Endothelial cell of umbilical vein (primary cell): ENCODE measurements around the gene B3GALT6. TPM values are rescaled to one million over a fixed set of nuclear protein-coding genes. Genes with fewer than 3 reads are reported as not detected.

ENCODE experiments used
- BruUV-seq: library from RNA; stranded (reverse); fragments of 400-500 nt; replicated peaks from 2 replicates; lab custom pipeline; 2021; lab: Mats Ljungman, UMichigan
- CTCF ChIA-PET: fragments of 300-600, 350-600 bp; sonication (Branson Sonifier 250); formaldehyde crosslinking; loops from one replicate; lab custom pipeline; 2021; ENCODE audit warnings: antibody characterized with exemption, inconsistent platforms; lab: Charles Lee
- POLR2A ChIA-PET: fragments of 300-600, 350-600 bp; sonication (Branson Sonifier 250); formaldehyde crosslinking; loops from one replicate; lab custom pipeline; 2021; ENCODE audit warnings: antibody characterized with exemption, inconsistent platforms; lab: Charles Lee
- DNase-seq: peaks from one replicate; pipeline ENCODE4 v3.0.0-alpha.2; 2011; ENCODE audit warnings: low read depth, low spot score
- FAIRE-seq: peaks from 2 replicates; lab custom pipeline; 2011; peaks lifted over from hg19 to GRCh38; lab: Jason Lieb, UNC
- H2AFZ ChIP-seq: 2 replicates; pipeline ENCODE4 v1.6.0; 2012; ENCODE audit warnings: low read depth, low read length, control low read depth, inconsistent platforms
- H3K27ac ChIP-seq: 2 replicates; pipeline ENCODE4 v1.5.1; 2011; ENCODE audit warnings: low read depth, mild to moderate bottlenecking, control low read depth, low read length, moderate library complexity; ENCODE audit not compliant: insufficient read depth
- H3K27me3 ChIP-seq, 2 experiments: 2 replicates each; pipeline versions ENCODE4 v1.6.0 to v1.6.1; 2011; ENCODE audit warnings: low read length in 2 of 2, mixed read lengths in 1 of 2; ENCODE audit not compliant: control insufficient read depth in 2 of 2, insufficient read depth in 2 of 2
- H3K36me3 ChIP-seq, 2 experiments: 2 replicates in 1 of 2; 3 replicates in 1 of 2; pipeline ENCODE4 v1.5.1; 2011; ENCODE audit warnings: low read length in 2 of 2, mild to moderate bottlenecking in 1 of 2, moderate library complexity in 1 of 2; ENCODE audit not compliant: control insufficient read depth in 2 of 2, insufficient read depth in 2 of 2; ENCODE audit errors: extremely low read depth in 1 of 2
- H3K4me1 ChIP-seq: 3 replicates; pipeline ENCODE4 v1.5.1; 2011; ENCODE audit warnings: mild to moderate bottlenecking, low read length; ENCODE audit not compliant: control insufficient read depth, insufficient read depth; ENCODE audit errors: extremely low read depth
- H3K4me2 ChIP-seq: 2 replicates; pipeline ENCODE4 v1.6.1; 2011; ENCODE audit warnings: low read length, control low read depth, mixed read lengths; ENCODE audit not compliant: insufficient read depth
- H3K4me3 ChIP-seq, 3 experiments: fragments of 200-600 bp in 1 of 3; sonication (generic), shearing (Covaris generic) in 1 of 3; replicated peaks in 1 of 3; 2 replicates each; pipeline ENCODE4 v1.5.1; 2011 to 2016; ENCODE audit warnings: control low read depth in 3 of 3, low read length in 3 of 3, mild to moderate bottlenecking in 2 of 3, inconsistent platforms in 1 of 3, low read depth in 1 of 3, moderate library complexity in 1 of 3; ENCODE audit not compliant: insufficient read depth in 1 of 3
- H3K79me2 ChIP-seq: 2 replicates; pipeline ENCODE4 v1.6.0; 2012; ENCODE audit warnings: low read length, inconsistent platforms; ENCODE audit not compliant: control insufficient read depth, insufficient read depth
- H3K9ac ChIP-seq: replicated peaks from 2 replicates; pipeline ENCODE3; 2011; ENCODE audit warnings: low read length, control low read depth; ENCODE audit not compliant: insufficient read depth; ENCODE audit errors: extremely low read depth
- H3K9me1 ChIP-seq: replicated peaks from 3 replicates; pipeline ENCODE4 v1.6.0; 2011; ENCODE audit warnings: mild to moderate bottlenecking, low read length; ENCODE audit not compliant: control insufficient read depth, insufficient read depth; ENCODE audit errors: extremely low read depth
- H3K9me3 ChIP-seq: replicated peaks from 2 replicates; pipeline ENCODE4 v1.5.1; 2012; ENCODE audit warnings: low read length, inconsistent platforms; ENCODE audit not compliant: control insufficient read depth, insufficient read depth
- H4K20me1 ChIP-seq: replicated peaks from 2 replicates; pipeline ENCODE3; 2011; ENCODE audit warnings: mild to moderate bottlenecking, low read length; ENCODE audit not compliant: control insufficient read depth, insufficient read depth; ENCODE audit errors: extremely low read depth
- CTCF ChIP-seq, 2 donors: IDR thresholded peaks; 1 replicate in 1 of 2; 2 replicates in 1 of 2; pipeline ENCODE4 v1.5.1; 2011; ENCODE audit warnings: low read length in 2 of 2, mild to moderate bottlenecking in 2 of 2, moderate library complexity in 2 of 2, control low read depth in 1 of 2, inconsistent platforms in 1 of 2, low read depth in 1 of 2; ENCODE audit not compliant: insufficient read depth in 1 of 2; ENCODE audit errors: extremely low read depth in 1 of 2
- EZH2 ChIP-seq: IDR thresholded peaks from 2 replicates; pipeline ENCODE4 v1.6.1; 2012; ENCODE audit warnings: borderline replicate concordance, low read depth, mild to moderate bottlenecking, moderate library complexity, low read length, inconsistent platforms; ENCODE audit not compliant: severe bottlenecking
- FOS ChIP-seq: IDR thresholded peaks from 2 replicates; pipeline ENCODE4 v1.6.1; 2011; ENCODE audit warnings: mild to moderate bottlenecking, low read length, moderate library complexity, borderline replicate concordance; ENCODE audit not compliant: insufficient read depth
- GATA2 ChIP-seq: IDR thresholded peaks from 2 replicates; pipeline ENCODE4 v1.7.0; 2011; ENCODE audit warnings: low read depth, mild to moderate bottlenecking, moderate library complexity, mixed read lengths, low read length; ENCODE audit not compliant: insufficient read length, insufficient read depth
- JUN ChIP-seq: IDR thresholded peaks from 2 replicates; pipeline ENCODE4 v1.6.1; 2011; ENCODE audit warnings: borderline replicate concordance, low read depth; ENCODE audit not compliant: insufficient read length, insufficient read depth
- MAX ChIP-seq: IDR thresholded peaks from 2 replicates; pipeline ENCODE4 v1.6.1; 2011; ENCODE audit not compliant: insufficient read depth, insufficient read length
- MYC ChIP-seq: IDR thresholded peaks from one replicate; pipeline ENCODE4 v1.6.1; 2011; ENCODE audit warnings: mild to moderate bottlenecking, low read depth, low read length
- POLR2A ChIP-seq: IDR thresholded peaks from 2 replicates; pipeline ENCODE4 v1.6.1; 2012; ENCODE audit warnings: low read depth, mild to moderate bottlenecking, control low read depth, low read length
- POLR2AphosphoS5 ChIP-seq: IDR thresholded peaks from 2 replicates; pipeline ENCODE4 v1.6.1; 2012; ENCODE audit warnings: low read depth, mild to moderate bottlenecking, control low read depth, low read length, moderate library complexity; ENCODE audit not compliant: insufficient read depth
- dilution Hi-C: fragments of 300-500 bp; cut with MboI; formaldehyde crosslinking; loops from one replicate; pipeline ENCODE4 v1.15.0; 2019; ENCODE audit warnings: low sequenced_read_pairs; ENCODE audit not compliant: extremely low pct_ligation_motif_present
- intact Hi-C: fragments of 100-400 bp; cut with micrococcal nuclease; formaldehyde crosslinking; loops from one replicate; pipeline ENCODE4 v1.10.0; 2022
- polyA plus RNA-seq, 4 experiments: library from polyadenylated mRNA; depleted of rRNA in 3 of 4; stranded (reverse) in 3 of 4; unstranded in 1 of 4; fragments of >200 nt; gene quantifications; 2 replicates each; pipeline versions ENCODE4 v1.2.1 to v1.2.3, GENCODE V29; 2011 to 2012; ENCODE audit warnings: missing spikeins in 1 of 4
- total RNA-seq: library from RNA; stranded (reverse); gene quantifications from 2 replicates; pipeline ENCODE4 v1.2.3, GENCODE V29; 2021

B3GALT6 gene
- total and polyA plus RNA-seq, 2 donors (not counting 3 experiments of a cell fraction or from before 2014, with no cell fraction given): 24.6 to 34.1 TPM

- H3K9me1 ChIP-seq: no peaks in the 10 kb centered on the region
- FAIRE-seq (no peak), DNase-seq (no peak)
- H3K4me3 ChIP-seq: no peak overlapping the region
- intact Hi-C loops (no loop called here), dilution Hi-C loops (no loop called here)
- BruUV-seq: no TSS peak
- peaks cover 64% of the 10 kb centered on the region for H3K79me2 ChIP-seq
- H3K9me3 ChIP-seq: no peaks in the 10 kb centered on the region
- no peaks in the 10 kb centered on the region for H3K27me3 ChIP-seq
- CTCF ChIA-PET: no interaction called here
- H3K27ac ChIP-seq: no peak overlapping the region
- H3K4me1 ChIP-seq: peaks cover 6% of the 10 kb centered on the region
- POLR2A ChIA-PET: no interaction called here
- no peaks in the 10 kb centered on the region for H4K20me1 ChIP-seq
- H2AFZ ChIP-seq: no peak overlapping the region
- TF ChIP-seq GATA2 (no peak), CTCF (IDR thresholded peaks at IDR 0.05; ENCODE audit: extremely low read depth in 1 of 2, insufficient read depth in 1 of 2, low read depth in 1 of 2, low read length in 2 of 2) (no peak), EZH2 (no peak), FOS (no peak), MAX (no peak), POLR2AphosphoS5 (no peak), POLR2A (no peak), MYC (no peak), JUN (no peak)
- H3K4me2 ChIP-seq: no peak overlapping the region
- H3K9ac ChIP-seq: no peak overlapping the region
- H3K36me3 ChIP-seq: peaks cover 6 to 29% of the 10 kb centered on the region in 2 experiments
Measured at GRCh38 chr1:1228187-1228586, 3.9 kb upstream of the B3GALT6 start.
